Right forelimb (tissue), 1 donor: Measurements from ENCODE around the gene DMP1.

ENCODE experiments used
- DNase-seq: peaks from one replicate; pipeline ENCODE4 v3.0.0-alpha.2; 2018

DMP1 gene, protein sequence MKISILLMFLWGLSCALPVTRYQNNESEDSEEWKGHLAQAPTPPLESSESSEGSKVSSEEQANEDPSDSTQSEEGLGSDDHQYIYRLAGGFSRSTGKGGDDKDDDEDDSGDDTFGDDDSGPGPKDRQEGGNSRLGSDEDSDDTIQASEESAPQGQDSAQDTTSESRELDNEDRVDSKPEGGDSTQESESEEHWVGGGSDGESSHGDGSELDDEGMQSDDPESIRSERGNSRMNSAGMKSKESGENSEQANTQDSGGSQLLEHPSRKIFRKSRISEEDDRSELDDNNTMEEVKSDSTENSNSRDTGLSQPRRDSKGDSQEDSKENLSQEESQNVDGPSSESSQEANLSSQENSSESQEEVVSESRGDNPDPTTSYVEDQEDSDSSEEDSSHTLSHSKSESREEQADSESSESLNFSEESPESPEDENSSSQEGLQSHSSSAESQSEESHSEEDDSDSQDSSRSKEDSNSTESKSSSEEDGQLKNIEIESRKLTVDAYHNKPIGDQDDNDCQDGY

DNA sequence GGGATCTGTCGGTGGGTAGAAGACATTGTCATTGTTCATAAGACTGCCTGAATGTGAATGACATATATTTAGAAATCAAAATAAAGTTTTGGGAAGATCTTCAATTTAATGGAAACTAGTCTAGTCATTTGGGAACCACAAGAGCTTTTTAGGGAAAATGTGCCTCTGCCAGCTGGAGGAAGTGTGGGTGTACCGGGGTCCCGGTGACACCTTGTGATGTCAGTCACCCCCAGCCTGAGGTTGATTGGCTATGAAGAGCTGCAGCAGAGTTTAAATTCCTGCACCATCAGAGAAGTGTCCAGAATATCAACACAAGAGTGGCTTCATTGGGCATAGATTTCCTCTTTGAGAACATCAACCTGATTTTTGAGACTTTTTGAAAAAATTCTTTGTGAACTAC is at the start of gene DMP1:
Gene DMP1 (plus strand): TSS at position 301 of the 400 bp plus-strand sequence. CDS start 6,213 bp downstream, outside the sequence.
- no peak for DNase-seq

DNA sequence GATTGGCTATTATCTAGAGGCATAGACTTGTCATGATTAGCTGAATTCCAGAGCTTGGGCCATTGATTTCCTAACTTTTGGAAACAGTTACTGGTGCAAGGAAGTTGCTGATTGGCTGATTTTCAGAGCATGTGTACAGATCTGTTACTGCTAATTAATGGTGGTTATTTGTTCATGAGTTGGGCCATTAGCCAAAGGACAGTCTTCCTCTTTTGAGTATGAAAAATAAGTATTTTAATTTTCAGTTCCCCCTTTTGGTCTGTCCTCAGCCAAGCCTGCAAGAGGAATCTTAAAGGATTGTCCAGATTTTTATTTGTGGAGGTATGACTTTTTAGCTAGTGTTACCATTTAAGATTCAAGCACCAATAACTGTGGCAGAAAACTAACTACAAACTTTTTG is 48.7 kb upstream of the DMP1 start:
- no peak for DNase-seq

DNA sequence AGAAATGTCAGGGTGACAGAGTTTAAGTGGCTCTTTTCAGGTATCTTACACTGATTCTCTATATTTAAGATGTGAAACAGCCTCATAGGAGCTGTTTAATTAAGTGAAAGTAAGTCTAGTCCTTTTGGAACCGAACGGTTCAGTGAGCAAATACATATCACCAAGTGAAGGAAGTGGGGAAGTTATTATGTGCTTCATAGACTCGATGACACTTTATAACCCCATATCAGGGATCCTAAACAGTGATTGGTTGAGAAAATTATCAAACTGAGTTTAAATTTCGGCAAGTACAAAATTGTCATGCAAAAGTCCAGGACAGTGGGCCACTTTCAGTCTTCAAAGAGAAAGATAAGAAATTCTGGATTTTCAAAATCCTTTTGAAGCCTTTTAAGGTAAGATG is 41.9 kb upstream of the DMP1 start, which contains the start of gene DSPP:
Gene DSPP (plus strand): TSS at position 301 of the 400 bp plus-strand sequence. CDS start 2,380 bp downstream, outside the sequence.
- DNase-seq = no peak

DNA sequence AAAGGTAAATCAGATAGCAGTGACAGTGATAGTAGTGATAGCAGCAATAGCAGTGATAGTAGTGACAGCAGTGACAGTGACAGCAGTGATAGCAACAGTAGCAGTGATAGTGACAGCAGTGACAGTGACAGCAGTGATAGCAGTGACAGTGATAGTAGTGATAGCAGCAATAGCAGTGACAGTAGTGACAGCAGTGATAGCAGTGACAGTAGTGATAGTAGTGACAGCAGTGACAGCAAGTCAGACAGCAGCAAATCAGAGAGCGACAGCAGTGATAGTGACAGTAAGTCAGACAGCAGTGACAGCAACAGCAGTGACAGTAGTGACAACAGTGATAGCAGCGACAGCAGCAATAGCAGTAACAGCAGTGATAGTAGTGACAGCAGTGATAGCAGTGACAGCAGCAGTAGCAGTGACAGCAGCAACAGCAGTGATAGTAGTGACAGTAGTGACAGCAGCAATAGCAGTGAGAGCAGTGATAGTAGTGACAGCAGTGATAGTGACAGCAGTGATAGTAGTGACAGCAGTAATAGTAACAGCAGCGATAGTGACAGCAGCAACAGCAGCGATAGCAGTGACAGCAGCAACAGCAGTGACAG is 35.7 kb upstream of the DMP1 start:
- DNase-seq = no peak

DNA sequence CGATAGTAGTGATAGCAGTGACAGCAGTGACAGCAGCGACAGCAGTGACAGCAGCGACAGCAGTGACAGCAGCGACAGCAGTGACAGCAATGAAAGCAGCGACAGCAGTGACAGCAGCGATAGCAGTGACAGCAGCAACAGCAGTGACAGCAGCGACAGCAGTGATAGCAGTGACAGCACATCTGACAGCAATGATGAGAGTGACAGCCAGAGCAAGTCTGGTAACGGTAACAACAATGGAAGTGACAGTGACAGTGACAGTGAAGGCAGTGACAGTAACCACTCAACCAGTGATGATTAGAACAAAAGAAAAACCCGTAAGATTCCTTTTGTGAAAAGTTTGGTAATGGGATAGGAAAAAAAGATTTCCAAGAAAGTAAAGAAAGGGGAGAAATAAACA is 33.8 kb upstream of the DMP1 start:
- DNase-seq = no peak

DNA sequence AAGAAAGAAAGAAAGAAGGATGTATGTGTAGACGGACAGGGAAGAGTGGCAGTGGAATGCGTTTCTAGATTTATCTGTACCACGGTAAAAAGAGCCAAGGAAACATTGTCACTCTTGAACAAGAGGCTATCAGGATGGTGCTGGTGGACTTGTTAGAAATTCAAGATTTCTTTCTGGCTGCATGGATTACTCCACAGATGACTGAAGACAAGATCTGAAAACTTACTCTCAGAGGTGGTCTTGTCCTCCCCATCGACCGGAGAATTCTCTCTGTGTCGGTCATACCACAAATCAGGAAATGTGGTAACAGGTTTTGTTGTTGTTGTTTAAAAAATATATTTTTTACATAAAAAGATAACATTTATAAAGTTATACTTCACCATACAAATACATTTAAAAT is 30.0 kb upstream of the DMP1 start:
- no peak for DNase-seq

DNA sequence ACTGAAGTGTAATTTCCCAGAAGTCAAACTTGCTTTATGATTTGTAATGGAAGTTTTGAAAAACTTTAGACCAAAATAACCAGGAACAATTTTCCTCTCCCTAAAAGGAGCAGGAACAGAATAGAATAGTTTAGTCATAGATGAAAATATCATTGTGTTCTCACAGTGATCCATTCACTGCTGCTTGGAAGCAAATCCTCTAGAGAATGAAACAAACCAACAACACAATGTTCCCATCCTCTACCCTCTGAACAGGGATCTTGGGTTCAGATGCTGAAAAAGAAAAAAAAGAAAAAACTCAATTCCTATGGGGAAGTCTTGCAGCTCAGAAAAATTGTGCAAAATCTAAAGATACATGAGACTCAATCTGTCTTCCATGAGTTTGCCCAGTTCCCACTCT is 29.6 kb upstream of the DMP1 start:
- no peak for DNase-seq

DNA sequence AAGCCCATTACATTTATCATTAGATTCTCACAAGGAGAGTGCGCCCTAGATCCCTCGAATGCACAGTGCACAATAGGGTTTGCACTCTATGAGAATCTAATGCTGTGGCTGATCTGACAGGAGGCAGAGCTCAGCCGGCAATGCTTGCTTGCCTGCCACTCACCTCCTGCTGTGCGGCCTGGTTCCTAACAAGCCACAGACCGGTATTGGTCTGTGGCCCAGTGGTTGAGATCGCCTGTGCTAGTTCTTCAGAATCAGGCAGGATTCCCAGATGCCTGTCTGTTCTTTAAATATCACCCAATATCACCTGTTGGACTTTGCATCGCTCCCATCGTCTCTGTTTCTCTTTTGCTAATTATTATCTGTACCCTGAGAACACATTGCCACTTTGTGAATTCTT is 27.8 kb upstream of the DMP1 start:
- no peak for DNase-seq

DNA sequence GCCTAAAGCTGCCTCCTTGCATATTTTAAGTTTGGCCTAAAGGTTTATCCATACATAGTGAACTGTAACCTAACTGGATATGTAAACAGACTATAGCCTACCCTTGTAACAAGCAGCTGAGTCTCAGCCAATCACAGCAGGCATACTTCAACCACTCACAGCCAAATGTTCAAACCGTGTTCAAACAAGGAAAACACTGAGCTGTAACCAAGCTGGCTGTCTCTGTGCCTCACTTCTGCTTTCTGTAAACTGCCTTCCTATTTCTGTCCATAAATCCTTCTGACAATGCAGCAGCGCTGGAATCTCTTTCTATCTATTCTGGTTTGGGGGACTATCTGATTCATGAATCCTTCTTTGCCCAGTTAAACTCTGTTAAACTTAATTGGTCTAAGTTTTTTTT is 25.4 kb upstream of the DMP1 start:
- DNase-seq = no peak

DNA sequence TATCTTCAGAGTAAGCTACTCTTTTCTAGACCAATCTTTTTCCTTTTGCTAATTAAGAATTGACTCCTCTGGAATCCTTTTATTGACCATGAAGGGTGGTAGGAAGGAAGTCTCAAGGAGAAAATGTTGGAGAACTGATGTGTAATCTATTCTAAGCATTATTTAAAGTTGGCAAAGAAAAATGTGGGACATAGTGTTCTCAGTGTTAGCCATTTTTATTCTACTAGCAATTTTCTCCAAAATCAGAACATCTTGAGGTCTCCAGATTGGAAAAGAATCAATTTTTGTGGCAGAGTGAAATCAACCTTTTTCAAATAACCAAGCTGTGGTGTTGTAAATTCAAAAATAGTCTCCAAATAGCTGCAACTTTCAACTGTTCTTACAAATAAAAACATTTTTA is 18.4 kb upstream of the DMP1 start:
- DNase-seq = no peak

DNA sequence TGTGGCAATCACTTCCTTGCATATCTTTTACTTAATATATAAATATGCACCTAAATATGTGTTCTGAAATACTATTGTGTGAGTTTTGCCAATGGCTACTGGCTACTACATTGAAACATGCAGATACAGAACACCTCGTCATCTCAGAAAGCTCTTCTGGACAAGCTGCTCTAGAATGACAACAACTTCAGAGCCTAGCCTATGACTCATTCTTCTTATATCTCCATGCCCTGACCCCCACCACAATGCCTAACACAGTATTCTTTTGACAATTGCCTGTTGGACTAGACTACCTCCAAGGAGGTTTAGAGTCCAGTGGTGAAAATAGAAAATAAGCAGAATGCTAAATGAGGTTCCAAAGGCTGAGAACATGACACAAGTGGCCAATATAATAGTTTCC is 17.6 kb upstream of the DMP1 start:
- DNase-seq = no peak

DNA sequence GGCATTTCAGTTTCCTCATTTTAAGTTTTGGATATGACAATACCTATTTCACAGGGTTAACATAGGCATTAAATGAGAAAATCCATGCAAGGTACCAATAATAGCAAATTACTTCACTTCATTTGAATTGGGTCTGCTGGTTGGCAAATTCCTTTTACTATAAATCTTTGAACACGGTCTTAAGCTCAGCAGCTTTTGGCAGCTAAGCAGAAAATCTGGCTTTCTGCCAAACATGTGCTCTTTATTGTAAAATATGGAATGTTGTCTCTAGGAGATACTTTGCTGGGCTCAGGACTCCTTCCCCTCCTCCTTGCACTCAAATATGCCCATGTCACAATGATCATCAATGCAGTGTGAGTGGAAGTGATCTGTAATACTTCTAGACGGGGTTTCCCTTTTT is 16.8 kb upstream of the DMP1 start:
- DNase-seq = peak; percentile 51

DNA sequence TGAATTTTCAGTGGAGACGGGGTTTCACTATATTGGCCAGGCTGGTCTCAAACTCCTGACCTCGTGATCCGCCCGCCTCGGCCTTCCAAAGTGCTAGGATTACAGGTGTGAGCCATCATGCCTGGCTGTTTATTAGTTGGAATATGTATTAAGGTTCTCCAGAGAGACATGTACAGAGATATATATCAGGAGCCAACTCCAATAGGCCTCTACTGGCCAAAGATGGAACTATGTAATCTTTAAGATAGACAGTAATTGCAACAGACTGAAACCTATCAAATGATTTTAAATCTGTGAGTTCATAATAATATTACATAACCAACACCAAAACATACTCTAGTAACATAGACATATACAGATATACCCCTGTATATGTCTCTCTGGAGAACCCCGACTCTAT is 5.8 kb upstream of the DMP1 start:
- no peak for DNase-seq

DNA sequence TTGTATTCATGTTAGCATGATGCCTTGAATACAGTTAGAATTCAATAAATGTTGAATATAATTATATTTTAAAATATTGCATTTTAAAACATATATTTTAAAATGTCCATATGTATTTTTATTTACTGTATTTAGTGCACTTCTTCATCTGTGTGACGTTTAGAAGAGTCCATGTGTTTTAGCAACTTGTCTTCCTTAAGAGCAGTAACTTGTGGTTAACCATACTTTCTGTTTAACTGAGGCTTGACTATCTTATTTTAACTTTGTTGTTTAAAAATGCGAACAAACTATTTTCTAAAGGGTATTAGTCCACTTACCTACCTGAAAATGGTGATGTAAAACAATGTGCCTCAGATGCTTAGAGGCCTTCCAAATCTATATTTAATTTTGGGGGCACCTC is 858 bp downstream of the DMP1 start:
- DNase-seq = no peak

DNA sequence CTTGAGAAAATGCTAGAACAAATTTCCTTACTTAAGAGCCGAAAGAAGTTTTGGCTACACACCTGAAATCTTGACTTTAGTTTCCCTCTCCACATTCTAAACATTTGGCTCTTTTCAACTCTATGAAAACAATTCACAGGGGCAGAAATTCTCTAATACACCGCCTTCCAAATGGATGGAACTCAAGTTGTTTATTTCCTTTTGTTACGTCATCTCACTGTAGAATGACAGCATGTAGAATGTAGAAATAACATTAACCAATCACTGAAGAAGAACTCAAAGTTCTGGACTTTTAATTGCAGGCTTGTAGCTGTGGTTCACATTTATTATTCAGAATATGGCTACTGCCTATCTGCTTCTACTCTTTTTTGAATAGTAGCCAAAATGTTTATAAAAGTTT is 1.9 kb downstream of the DMP1 start:
- DNase-seq = no peak

DNA sequence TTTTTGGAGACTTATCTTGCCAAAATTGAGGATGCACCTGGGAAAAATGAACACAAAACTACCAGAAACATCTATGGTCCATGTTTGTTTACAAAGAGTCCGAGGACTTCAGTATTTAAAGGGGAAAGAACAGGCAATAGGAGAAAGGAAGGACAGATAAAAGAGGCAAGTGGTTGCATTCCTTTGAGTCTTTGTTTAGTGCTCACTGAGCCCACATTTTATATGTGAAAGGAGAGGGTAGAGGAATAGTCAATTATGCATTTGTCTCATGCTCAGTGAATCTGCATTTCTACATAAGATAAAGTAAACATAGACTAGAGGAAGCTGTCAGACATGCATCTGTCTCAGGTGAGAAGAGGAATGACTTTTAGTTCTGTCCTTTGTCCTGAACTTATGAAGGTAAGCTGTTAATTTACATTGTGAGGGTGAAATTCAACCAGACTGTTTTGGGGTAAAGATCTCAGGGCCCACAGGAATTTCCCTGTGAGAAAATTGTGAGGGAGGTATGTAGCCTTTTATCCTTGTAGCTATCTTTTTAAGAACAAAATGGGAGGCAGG is 4.5 kb downstream of the DMP1 start:
- DNase-seq = no peak

DNA sequence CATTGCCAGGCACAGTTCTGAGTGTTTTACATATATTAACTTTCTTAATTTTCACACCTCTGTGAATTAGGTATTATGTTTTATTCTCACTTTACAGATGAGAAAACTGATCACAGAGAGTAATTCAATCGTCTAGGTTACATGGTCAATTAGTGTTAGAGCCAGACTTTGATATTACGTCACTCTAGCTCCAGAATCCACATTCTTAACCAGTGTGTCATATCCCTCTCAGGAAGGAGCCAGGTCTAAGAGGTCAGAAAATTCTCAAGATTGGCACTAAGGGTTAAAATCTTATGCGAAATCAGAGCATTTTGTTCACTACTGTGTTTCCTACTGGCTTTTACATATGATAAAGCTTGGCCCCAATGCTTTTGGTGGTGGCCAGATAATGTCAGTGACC is 7.4 kb downstream of the DMP1 start:
- DNase-seq = no peak

DNA sequence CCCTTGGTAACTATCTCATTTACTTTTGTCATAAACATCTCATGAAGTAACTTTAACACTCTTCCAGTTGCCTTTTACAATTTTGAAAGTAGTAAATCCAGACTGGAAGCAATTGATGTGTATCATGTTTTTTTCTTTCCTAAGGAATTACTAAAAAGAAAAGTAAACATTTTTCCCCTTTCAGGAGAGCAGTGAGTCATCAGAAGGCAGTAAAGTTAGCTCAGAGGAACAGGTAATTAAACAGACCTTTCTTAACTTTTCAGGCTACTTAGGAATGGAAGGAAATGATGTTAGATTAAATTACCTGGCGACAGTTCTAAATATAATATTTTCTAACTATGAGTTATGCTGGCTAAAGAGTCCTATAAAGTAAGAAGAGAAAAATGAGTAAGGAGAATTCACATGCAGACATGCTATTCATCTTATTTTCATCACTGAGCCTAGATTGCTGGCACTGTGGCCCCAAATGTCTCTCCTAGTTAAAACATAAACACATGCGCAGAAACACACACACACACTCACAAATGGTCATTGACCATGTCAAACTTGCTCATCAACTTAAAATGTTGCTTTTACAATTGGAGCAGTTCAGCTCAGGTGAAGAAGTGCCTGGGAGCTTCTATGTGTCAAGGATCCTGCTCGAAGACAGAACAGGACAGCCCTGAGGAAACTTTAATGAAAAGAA is 9.3 kb downstream of the DMP1 start:
- DNase-seq = no peak

DNA sequence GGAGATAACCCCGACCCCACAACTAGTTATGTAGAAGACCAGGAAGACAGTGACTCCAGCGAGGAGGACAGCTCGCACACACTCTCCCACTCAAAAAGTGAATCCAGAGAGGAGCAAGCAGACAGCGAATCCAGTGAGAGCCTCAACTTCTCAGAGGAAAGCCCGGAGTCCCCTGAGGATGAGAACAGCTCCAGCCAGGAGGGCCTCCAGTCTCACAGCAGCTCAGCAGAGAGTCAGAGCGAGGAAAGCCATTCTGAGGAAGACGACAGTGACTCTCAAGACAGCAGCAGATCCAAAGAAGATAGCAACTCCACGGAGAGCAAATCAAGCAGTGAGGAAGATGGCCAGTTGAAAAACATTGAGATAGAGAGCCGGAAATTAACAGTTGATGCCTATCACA is 12.8 kb downstream of the DMP1 start:
- no peak for DNase-seq

DNA sequence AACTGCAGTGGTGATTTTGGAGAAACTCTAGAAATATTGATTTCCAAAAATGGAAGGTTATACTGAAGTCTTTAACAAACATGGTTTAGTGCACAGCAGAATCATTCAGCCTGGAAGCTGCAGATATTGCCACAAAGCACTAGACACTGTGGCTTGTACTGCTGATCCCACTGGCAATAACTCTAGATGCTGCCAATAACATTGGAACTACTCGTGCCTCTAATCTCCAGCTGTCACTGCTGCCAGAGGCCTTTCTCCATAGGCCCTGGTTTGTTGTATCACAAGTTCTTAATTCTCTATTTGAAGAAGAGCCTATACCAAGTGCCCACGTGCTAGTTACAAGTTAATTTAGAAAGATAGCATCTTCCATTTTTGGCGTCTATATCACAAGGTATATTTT is 19.3 kb downstream of the DMP1 start:
- no peak for DNase-seq

DNA sequence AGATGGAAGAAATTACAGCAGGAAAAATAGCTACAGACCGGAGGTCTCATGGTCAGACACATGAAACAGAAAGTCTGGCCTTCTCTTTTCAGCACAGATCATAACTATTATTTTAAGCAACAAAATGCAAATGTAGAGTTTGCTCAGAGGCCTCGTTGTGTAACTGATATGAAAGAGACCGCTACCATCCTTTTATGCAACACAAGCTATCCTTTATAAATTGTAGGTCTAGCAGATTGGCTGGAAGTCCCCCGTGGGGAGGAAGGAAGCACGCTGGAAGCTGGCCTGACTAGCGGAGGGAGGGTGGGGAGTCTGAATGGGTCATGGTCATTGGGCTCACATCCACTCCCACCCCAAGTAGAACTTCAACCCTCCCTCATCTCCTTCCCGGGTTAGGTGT is 27.7 kb downstream of the DMP1 start:
- DNase-seq = no peak

DNA sequence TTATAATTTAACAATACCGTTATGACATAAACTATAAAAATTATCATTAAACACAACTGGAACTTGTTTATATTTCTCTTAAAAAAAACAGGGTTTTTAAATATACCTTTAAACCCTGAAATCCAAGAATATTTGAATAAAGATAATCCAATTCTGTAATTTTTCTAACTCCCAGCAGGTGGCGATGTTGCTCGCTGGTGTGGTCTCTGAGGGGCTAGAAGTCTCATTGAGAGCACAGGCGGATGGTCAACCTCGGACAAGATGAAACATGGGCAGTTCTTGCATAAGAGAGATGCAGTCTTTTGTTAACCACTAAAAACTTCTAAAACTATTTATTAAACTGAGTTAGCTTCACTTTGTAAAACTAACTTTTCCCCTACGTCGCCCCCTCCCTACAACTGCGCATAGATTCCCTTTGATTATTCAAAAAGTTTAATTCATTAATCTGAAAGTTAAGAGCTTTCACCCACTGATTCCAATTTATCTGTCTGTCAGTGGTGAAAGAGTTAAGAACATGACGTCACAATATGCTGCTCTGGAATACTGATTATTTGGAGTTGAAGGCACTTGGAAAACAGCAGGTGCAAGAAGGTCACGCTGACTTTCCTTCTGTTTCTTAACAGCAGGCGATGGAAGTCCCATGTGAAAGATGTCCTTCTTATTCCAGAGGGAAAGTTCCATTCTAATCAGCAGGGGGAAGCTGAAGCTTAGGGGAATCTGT is 29.5 kb downstream of the DMP1 start:
- DNase-seq = peak; percentile 61

DNA sequence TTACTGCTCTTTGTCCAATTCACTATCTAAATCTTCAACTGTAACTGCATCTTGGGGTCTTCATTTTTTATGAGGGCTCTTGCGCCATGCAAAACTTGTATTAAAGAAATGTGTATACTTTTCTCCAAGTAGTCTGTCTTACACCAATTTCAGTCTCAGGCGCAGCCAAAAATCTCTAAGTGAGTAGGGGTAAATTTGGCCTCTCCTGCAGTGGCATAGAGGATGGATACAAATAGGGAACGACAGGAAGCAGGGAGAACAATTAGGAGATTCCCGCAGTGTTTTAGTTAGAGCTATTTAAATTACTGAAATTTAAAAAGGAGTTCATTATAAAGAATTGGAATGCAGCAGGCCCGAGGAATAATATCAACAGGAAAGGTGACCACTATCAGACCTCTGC is 30.2 kb downstream of the DMP1 start:
- DNase-seq = no peak
